HCT116 (cell line): ENCODE results near the gene PTPRR. TPM values are rescaled to one million over a fixed set of nuclear protein-coding genes. Genes with fewer than 3 reads are reported as not detected.

Source experiments
- ATAC-seq: fragments of 200-7000 bp; cut with Tn5 transposase; 2 replicates; pipeline ENCODE4 v1.9.1; 2020; ENCODE audit warnings: mild to moderate bottlenecking, moderate library complexity
- BruUV-seq: library from RNA; stranded (reverse); fragments of 400-500 nt; replicated peaks from 2 replicates; lab custom pipeline; 2021; lab: Mats Ljungman, UMichigan
- CTCF ChIA-PET: fragments of 300-600 bp; sonication (Branson Sonifier 250); formaldehyde crosslinking; loops from one replicate; lab custom pipeline; 2021; ENCODE audit warnings: antibody characterized with exemption; lab: Charles Lee
- POLR2A ChIA-PET: fragments of 300-600, 350-600 bp; sonication (Branson Sonifier 250); formaldehyde crosslinking; loops from one replicate; lab custom pipeline; 2021; ENCODE audit warnings: antibody characterized with exemption; lab: Charles Lee
- RAD21 ChIA-PET, 2 experiments: fragments of 300-600 bp; sonication (Branson Sonifier 250); formaldehyde crosslinking; loops; one replicate each; lab custom pipeline; 2023; ENCODE audit warnings: low total read pairs in 2 of 2; ENCODE audit not compliant: uncharacterized antibody in 2 of 2, unreplicated experiment in 2 of 2, low non-redundant PET in 1 of 2; lab: Charles Lee
- DNase-seq: peaks from one replicate; pipeline ENCODE4 v3.0.0-alpha.2; 2010; ENCODE audit warnings: low read depth, low spot score
- H2AFZ ChIP-seq: fragments of 200-600 bp; shearing (Covaris generic), sonication (generic); 2 replicates; pipeline ENCODE4 v1.6.1; 2017; ENCODE audit warnings: low read depth, mixed run types, mixed read lengths, antibody characterized with exemption, low read length; ENCODE audit not compliant: poor library complexity, severe bottlenecking
- H3K27ac ChIP-seq: 2 replicates; pipeline ENCODE4 v1.5.1; 2012; ENCODE audit warnings: low read depth, low read length
- H3K27me3 ChIP-seq: fragments of 200-600 bp; sonication (generic); 2 replicates; pipeline ENCODE4 v1.6.1; 2016; ENCODE audit warnings: mixed run types, low read length, mixed read lengths; ENCODE audit not compliant: insufficient read depth
- H3K36me3 ChIP-seq, 2 experiments: fragments of 200-500 bp in 1 of 2; fragments of 200-600 bp in 1 of 2; sonication (Bioruptor generic) in 1 of 2; sonication (generic) in 1 of 2; 2 replicates each; pipeline versions ENCODE4 v1.5.1 to v1.6.1; 2014 to 2016; ENCODE audit warnings: low read length in 2 of 2, inconsistent platforms in 1 of 2, mixed read lengths in 1 of 2, mixed run types in 1 of 2; ENCODE audit not compliant: insufficient read depth in 2 of 2, control insufficient read depth in 1 of 2
- H3K4me1 ChIP-seq, 2 experiments: fragments of 200-600 bp in 1 of 2; sonication (generic) in 1 of 2; 2 replicates each; pipeline versions ENCODE4 v1.5.1 to v1.6.1; 2012 to 2017; ENCODE audit warnings: low read length in 2 of 2, inconsistent platforms in 1 of 2, mild to moderate bottlenecking in 1 of 2, mixed read lengths in 1 of 2, mixed run types in 1 of 2, moderate library complexity in 1 of 2; ENCODE audit not compliant: insufficient read depth in 2 of 2, control insufficient read depth in 1 of 2
- H3K4me2 ChIP-seq: fragments of 200-600 bp; sonication (generic); 2 replicates; pipeline ENCODE4 v1.6.1; 2017; ENCODE audit warnings: mixed run types, low read length, mixed read lengths
- H3K4me3 ChIP-seq, 2 experiments: fragments of 200-600 bp in 1 of 2; sonication (generic) in 1 of 2; replicated peaks in 1 of 2; 2 replicates each; pipeline ENCODE4 v1.5.1; 2011 to 2016; ENCODE audit warnings: low read length in 2 of 2, control low read depth in 1 of 2, low read depth in 1 of 2, mild to moderate bottlenecking in 1 of 2, mixed read lengths in 1 of 2, mixed run types in 1 of 2
- H3K79me2 ChIP-seq: fragments of 200-600 bp; sonication (generic); 2 replicates; pipeline ENCODE4 v1.6.1; 2017; ENCODE audit warnings: mild to moderate bottlenecking, mixed run types, low read length, moderate library complexity, mixed read lengths; ENCODE audit not compliant: insufficient read depth
- H3K9ac ChIP-seq: fragments of 200-600 bp; sonication (generic); 2 replicates; pipeline ENCODE4 v1.6.1; 2016; ENCODE audit warnings: low read length, mixed read lengths
- H3K9me2 ChIP-seq: fragments of 200-600 bp; sonication (generic), shearing (Covaris generic); 2 replicates; pipeline ENCODE4 v1.6.1; 2017; ENCODE audit warnings: mixed run types, mild to moderate bottlenecking, moderate library complexity; ENCODE audit not compliant: insufficient read depth
- H3K9me3 ChIP-seq, 2 experiments: fragments of 200-500 bp in 1 of 2; fragments of 200-600 bp in 1 of 2; sonication (Bioruptor generic) in 1 of 2; sonication (generic) in 1 of 2; 2 replicates each; pipeline ENCODE4 v1.6.1; 2014 to 2017; ENCODE audit warnings: low read length in 2 of 2, mixed read lengths in 2 of 2, inconsistent platforms in 1 of 2, low read depth in 1 of 2, mild to moderate bottlenecking in 1 of 2, mixed run types in 1 of 2, moderate library complexity in 1 of 2; ENCODE audit not compliant: control insufficient read depth in 1 of 2, insufficient read depth in 1 of 2
- H4K20me1 ChIP-seq: fragments of 200-600 bp; sonication (generic), shearing (Covaris generic); 2 replicates; pipeline ENCODE4 v1.6.1; 2017; ENCODE audit warnings: mixed run types, mild to moderate bottlenecking, moderate library complexity; ENCODE audit not compliant: insufficient read depth
- ATF3 ChIP-seq: IDR thresholded peaks from 2 replicates; pipeline ENCODE4 v1.6.1; 2012
- CEBPB ChIP-seq: IDR thresholded peaks from 2 replicates; pipeline ENCODE4 v1.6.1; 2012; ENCODE audit warnings: low read depth
- EGR1 ChIP-seq: IDR thresholded peaks from 2 replicates; pipeline ENCODE4 v1.6.1; 2012; ENCODE audit warnings: low read depth
- ELF1 ChIP-seq: IDR thresholded peaks from 2 replicates; pipeline ENCODE4 v1.6.1; 2012; ENCODE audit warnings: low read depth, borderline replicate concordance
- EZH2 ChIP-seq: fragments of 200-600 bp; sonication (generic); IDR thresholded peaks from 2 replicates; pipeline ENCODE4 v1.6.1; 2017; ENCODE audit warnings: antibody characterized with exemption, mixed run types
- JUND ChIP-seq: IDR thresholded peaks from 2 replicates; pipeline ENCODE4 v1.6.1; 2012
- MAX ChIP-seq: IDR thresholded peaks from 2 replicates; pipeline ENCODE4 v1.6.1; 2012
- SIN3A ChIP-seq: IDR thresholded peaks from 2 replicates; pipeline ENCODE4 v1.6.1; 2012; ENCODE audit warnings: low read depth
- SP1 ChIP-seq: IDR thresholded peaks from 2 replicates; pipeline ENCODE4 v1.6.1; 2012; ENCODE audit warnings: low read depth
- SRF ChIP-seq: IDR thresholded peaks from 2 replicates; pipeline ENCODE4 v1.6.1; 2012; ENCODE audit warnings: low read depth
- YY1 ChIP-seq: IDR thresholded peaks from 2 replicates; pipeline ENCODE4 v1.6.1; 2011; ENCODE audit warnings: low read length, low read depth, moderate library complexity, mild to moderate bottlenecking; ENCODE audit not compliant: insufficient replicate concordance; ENCODE audit errors: extremely low read depth
- ZFX ChIP-seq: fragments of 450-650 bp; IDR thresholded peaks from 2 replicates; pipeline ENCODE4 v1.6.1; 2017
- ZNF274 ChIP-seq: fragments of 200-500 bp; sonication (Bioruptor generic); IDR thresholded peaks from 2 replicates; pipeline ENCODE4 v1.6.1; 2014; ENCODE audit warnings: mild to moderate bottlenecking, low read depth, low read length, inconsistent platforms
- intact Hi-C: fragments of 100-400 bp; cut with micrococcal nuclease; formaldehyde crosslinking; loops from 2 replicates; pipeline ENCODE4 v1.10.0; 2022
- total RNA-seq: library from RNA; stranded (reverse); gene quantifications from one replicate; pipeline ENCODE4 v1.2.1, GENCODE V29; 2021; ENCODE audit not compliant: unreplicated experiment

PTPRR gene
- total RNA-seq, 1 experiment from 2014 or later: 0.27 TPM

DNA sequence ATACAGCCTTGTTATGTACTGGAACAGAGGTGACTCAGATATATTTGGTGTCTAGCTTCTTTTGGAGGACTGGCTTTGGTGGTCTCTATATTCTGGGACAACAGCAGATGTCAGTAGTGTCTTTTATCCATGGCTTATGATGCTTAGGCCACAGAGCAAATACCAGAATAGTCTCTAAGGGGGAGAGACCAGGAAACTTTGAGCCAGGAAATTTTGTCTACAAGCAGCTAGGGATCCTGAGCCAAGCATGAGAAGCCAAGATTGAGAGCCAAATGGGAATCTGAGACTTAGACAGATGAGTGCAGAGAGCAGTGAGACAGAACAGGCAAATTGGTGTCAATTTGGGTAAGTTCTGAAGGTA is 28.4 kb upstream of the PTPRR start:
- BruUV-seq: no TSS peak
- TF ChIP-seq EZH2: no peak
- no peak for TF ChIP-seq ATF3
- no peak for TF ChIP-seq JUND
- TF ChIP-seq ELF1: no peak
- TF ChIP-seq SP1: no peak
- TF ChIP-seq, all 23 proteins: peak for 0
- ATAC-seq: no peak
- intact Hi-C loops: no loop called here
- Histone ChIP-seq H3K27ac (no peak overlapping the region), H3K4me2 (no peak overlapping the region), H3K79me2 (no peaks in the 10 kb centered on the region), H3K27me3 (no peaks in the 10 kb centered on the region), H3K4me3 (no peak overlapping the region), H3K9ac (no peak overlapping the region), H2AFZ (no peak overlapping the region), H3K4me1 (no peaks in the 10 kb centered on the region), H3K9me2 (no peaks in the 10 kb centered on the region), H4K20me1 (no peaks in the 10 kb centered on the region), H3K9me3 (no peaks in the 10 kb centered on the region), H3K36me3 (no peaks in the 10 kb centered on the region)
- ChIA-PET RAD21 (no interaction called here), POLR2A (no interaction called here), CTCF (no interaction called here)
- DNase-seq: no peak

- Histone ChIP-seq H3K9ac (no peak overlapping the region), H3K27ac (no peak overlapping the region), H3K4me3 (no peak overlapping the region), H3K9me3 (no peaks in the 10 kb centered on the region), H2AFZ (no peak overlapping the region), H3K79me2 (no peaks in the 10 kb centered on the region), H4K20me1 (no peaks in the 10 kb centered on the region), H3K9me2 (no peaks in the 10 kb centered on the region), H3K4me1 (no peaks in the 10 kb centered on the region), H3K36me3 (no peaks in the 10 kb centered on the region), H3K27me3 (no peaks in the 10 kb centered on the region), H3K4me2 (no peak overlapping the region)
- intact Hi-C loops: no loop called here
- ChIA-PET POLR2A (no interaction called here), CTCF (no interaction called here), RAD21 (no interaction called here)
- DNase-seq (no peak), ATAC-seq (no peak)
- TF ChIP-seq JUND: no peak
- TF ChIP-seq SIN3A: no peak
- no peak for TF ChIP-seq YY1
- TF ChIP-seq ATF3: no peak
- TF ChIP-seq SP1: no peak
- TF ChIP-seq CEBPB: no peak
- TF ChIP-seq ZFX: no peak
- TF ChIP-seq MAX: no peak
- TF ChIP-seq ZNF274: no peak
- no peak for TF ChIP-seq EGR1
- no peak for TF ChIP-seq SRF
- BruUV-seq: no TSS peak
These were observed 27.9 kb upstream of the PTPRR start for GRCh38 chr12:70948236-70948975.
